K562 (cell line): ENCODE measurements around the gene WWC2.

Experiments
- CREB1 ChIP-seq, 2 experiments: sonication (generic) in 1 of 2; formaldehyde crosslinking in 1 of 2; IDR thresholded peaks; 2 replicates each; pipeline versions ENCODE4 v1.6.1 to v1.8.0; 2012 to 2022; ENCODE audit warnings: inconsistent platforms in 1 of 2, mild to moderate bottlenecking in 1 of 2, missing genetic modification reagents in 1 of 2, moderate library complexity in 1 of 2
- PURB ChIP-seq: sonication (generic); formaldehyde crosslinking; IDR thresholded peaks from 2 replicates; pipeline ENCODE4 v1.9.0; 2021; ENCODE audit warnings: low read depth, mild to moderate bottlenecking, missing genetic modification reagents
- SRSF3 ChIP-seq: fragments of 200-400 bp; formaldehyde crosslinking; IDR thresholded peaks from 2 replicates; pipeline ENCODE4 v1.6.1; 2016; ENCODE audit warnings: mild to moderate bottlenecking, low read length, moderate library complexity; ENCODE audit not compliant: insufficient read depth
- TF ChIP-seq, protein P1 (sequence below): fragments of 250-450 bp; sonication (Bioruptor Pico); IDR thresholded peaks from 2 replicates; pipeline ENCODE4 v1.9.0; 2021; ENCODE audit warnings: mild to moderate bottlenecking, inconsistent platforms
- TF ChIP-seq, protein P2 (sequence below): fragments of 450-650 bp; IDR thresholded peaks from 2 replicates; pipeline ENCODE4 v1.6.1; 2018; ENCODE audit warnings: mild to moderate bottlenecking, low read depth; ENCODE audit not compliant: partially characterized antibody

DNA sequence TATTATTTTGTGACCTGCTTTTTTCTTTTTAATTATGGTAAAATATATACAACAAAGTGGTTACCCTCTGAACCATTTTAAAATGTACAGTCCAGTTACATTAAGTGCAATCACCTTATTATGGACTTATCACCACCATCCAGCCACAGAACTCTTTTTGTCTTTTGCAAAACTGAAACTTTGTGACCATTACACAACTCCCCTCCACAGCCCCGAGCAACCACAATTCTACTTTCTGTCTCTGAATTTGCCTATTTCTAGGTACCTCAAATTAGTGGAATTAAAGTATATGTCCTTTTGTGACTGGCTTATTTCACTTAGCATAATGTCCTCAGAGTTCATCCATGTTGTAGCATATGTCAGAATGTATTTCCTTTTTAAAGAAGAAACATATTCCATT lies 39.3 kb upstream of the WWC2 start:
- TF ChIP-seq, protein P1, sequence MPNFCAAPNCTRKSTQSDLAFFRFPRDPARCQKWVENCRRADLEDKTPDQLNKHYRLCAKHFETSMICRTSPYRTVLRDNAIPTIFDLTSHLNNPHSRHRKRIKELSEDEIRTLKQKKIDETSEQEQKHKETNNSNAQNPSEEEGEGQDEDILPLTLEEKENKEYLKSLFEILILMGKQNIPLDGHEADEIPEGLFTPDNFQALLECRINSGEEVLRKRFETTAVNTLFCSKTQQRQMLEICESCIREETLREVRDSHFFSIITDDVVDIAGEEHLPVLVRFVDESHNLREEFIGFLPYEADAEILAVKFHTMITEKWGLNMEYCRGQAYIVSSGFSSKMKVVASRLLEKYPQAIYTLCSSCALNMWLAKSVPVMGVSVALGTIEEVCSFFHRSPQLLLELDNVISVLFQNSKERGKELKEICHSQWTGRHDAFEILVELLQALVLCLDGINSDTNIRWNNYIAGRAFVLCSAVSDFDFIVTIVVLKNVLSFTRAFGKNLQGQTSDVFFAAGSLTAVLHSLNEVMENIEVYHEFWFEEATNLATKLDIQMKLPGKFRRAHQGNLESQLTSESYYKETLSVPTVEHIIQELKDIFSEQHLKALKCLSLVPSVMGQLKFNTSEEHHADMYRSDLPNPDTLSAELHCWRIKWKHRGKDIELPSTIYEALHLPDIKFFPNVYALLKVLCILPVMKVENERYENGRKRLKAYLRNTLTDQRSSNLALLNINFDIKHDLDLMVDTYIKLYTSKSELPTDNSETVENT: no peak
- no peak for TF ChIP-seq SRSF3
- TF ChIP-seq, protein P2, sequence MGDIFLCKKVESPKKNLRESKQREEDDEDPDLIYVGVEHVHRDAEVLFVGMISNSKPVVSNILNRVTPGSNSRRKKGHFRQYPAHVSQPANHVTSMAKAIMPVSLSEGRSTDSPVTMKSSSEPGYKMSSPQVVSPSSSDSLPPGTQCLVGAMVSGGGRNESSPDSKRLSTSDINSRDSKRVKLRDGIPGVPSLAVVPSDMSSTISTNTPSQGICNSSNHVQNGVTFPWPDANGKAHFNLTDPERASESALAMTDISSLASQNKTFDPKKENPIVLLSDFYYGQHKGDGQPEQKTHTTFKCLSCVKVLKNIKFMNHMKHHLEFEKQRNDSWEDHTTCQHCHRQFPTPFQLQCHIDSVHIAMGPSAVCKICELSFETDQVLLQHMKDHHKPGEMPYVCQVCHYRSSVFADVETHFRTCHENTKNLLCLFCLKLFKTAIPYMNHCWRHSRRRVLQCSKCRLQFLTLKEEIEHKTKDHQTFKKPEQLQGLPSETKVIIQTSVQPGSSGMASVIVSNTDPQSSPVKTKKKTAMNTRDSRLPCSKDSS: no peak
- TF ChIP-seq PURB (CRISPR knock-in tag): no peak
- no peak for TF ChIP-seq CREB1 (IDR thresholded peaks at IDR 0.05)
- TF ChIP-seq CREB1 (CRISPR knock-in tag; IDR thresholded peaks at IDR 0.05): no peak
